UCSD-AML1 (cell line): ENCODE results near the gene LIMS2.

ENCODE experiments used
- DNase-seq: peaks from one replicate; lab custom pipeline; 2025; ENCODE audit not compliant: unreplicated experiment; lab: John Stamatoyannopoulos, UW

Gene LIMS2

DNA sequence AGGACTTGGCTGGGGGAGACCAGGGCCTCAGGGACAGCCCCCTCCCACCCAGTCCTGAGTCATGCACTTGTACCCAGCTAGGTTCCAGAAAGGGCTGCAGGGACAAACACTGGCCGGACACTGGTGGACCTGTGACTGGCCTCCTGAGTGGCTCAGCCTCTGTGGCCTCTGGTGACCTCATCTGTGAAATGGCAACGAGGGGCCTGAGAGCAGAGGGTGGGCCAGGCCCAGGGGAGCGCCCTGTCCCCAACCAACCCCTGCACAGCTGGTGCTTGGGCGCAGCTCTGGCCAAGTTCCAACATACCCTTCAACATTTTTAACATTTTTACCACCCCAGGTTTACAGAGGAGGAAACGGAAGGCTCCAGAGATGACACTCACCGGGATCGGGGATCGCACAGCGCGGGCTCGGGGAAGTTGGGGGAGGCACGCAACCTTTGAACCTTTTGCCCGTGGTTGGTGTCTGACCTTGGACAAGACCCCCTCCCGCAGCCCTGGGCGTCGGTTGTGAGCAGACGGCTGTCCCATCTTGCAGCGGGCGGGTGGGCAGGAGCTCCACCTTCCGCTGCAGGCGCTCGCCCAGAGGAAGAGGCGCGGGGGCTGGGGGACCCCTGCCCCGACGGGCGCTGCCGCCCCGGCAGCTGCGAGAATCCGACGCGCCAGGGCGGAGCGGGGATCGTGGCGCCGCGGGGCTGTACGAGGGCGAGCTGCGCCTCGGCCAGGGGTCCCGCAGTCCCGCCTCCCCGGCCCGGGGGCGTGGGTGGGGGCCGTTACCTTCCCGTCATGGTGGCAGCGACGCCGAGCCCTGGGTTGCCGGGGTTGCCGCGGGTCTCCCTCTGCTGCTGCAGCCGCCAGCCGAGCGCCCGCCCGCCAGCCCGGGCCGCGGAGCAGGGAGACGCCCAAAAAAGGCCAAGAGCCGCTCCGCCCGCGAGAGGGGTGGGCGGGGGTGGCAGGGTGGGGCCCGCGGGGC is 805 bp downstream of the LIMS2 start:
- no peak for DNase-seq

DNA sequence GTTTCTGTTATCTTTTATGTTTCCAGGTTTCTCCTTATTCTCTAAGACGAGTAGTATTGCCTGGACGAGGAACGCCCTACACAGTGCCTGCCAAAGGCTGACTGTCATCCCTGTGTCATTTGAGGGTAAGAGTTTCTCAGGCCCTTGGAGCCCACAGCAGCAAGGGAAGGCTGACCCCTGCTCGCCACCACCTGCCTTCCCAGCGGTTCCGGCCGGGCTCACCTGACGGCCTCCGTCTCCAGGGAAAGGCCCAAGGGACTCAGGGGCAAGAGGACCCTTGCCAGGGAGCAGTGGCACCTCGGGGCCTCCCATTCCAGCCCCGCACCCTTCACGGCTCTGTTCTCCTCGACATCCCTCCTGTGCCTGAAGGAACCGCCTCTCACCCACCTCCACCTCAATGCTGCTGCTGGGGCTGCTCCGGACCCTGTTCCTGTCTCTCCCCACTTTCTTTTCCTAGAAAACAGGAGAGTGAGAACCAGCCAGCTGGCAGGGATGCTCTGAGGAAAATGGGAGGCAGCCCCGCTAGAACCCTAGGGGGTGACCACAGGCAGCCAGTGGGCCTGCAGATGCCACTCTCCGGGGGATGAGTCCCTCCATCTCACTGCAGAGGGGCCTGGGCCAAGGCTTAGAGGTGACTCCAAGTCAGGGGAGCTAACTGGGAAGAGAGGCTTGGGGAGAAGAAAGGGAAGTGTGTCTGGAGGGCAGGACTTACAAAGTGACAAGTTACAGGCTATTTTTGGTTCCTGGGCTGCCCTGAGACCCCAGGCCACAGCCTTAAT is 1.9 kb downstream of the LIMS2 start:
- no peak for DNase-seq

DNA sequence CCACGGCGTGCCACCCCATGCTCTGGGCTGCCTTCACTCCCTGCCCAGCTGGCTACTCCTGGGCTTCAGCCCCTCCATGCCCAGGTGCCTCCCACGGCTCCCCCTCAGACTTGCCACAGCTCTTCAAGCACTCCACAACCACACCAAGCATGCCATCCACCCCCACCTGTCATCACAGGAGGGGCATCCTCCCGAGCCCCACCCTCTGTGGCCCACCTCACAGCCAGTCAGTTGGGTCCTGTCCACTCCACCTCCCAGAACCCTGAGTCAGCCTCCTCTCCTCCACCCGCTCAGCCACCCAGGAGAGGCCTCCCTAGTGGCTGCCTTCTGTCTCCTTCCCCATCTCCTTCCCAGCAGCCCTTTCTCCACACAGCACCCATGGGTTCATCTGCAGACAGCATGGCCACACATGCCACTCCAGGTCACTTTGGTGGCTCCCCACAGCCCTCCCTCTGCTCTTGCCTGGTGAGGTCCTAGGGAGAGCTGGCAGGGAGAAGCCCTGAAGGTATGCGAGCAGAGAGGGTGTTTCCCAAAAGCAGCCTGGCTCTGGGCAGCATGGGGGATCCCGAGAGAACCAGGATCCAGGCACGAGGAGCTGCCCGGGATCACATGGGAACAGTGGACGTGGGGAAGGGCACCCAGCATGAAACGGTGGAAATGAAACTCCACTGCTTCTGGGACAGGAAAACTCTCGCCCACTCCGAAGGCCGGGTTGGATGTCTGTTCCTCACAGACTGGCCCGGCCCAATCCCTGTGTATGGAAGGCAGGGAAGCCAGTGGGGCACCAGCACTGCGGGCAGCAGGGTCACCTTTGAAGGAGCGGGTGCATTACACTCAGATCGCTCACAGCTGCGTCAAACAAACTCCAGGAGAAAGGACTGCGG is 2.7 kb downstream of the LIMS2 start:
- DNase-seq: no peak

DNA sequence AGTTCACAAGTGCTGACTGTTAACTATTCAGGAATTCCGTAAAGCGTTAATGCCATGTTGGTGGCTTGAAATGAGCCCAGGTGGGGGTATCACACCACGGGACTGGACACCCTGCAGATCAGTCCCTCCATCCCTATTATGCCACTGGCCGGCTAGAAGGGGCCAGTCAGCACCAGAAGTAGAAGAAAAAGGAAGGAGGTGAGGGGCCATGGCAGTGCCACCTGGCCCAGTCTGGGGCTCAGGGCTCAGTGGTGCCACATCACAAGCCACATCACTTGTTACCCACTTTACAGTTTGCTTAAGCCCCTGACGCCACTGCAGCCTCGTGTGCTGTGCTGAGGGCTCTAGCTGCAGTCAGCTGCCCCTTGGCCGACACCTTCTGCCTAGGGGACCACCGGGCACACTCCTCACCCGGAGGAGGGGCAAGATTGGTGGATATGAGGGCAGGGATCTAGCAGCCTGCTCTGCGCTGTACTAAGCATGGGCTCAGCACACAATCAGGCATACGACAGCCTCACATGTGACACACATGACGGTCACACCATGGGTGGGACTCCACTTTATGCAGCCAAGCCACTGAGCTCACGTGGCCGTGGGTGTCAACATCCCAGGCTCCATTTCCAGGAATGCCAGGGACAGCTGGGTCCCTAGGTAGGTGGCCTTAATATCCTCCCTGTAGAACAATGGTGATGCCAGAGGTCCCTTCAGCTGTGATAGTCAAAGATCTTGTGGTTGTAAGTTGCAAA is 3.6 kb downstream of the LIMS2 start:
- no peak for DNase-seq

DNA sequence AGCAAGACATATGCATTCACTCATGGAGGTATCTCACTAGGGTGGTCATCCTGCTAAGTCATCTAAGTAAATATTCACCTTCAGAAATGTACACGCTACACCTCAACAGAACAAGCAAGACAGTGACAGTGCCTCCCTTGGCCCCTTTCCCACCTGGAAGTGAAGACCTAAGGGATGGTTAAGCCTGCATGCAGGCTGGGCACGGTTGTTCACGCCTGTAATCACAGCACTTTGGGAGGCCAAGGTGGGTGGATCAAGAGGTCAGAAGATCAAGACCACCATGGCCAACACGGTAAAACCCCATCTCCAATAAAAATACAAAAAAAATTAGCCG is 4.4 kb downstream of the LIMS2 start:
- DNase-seq: no peak

DNA sequence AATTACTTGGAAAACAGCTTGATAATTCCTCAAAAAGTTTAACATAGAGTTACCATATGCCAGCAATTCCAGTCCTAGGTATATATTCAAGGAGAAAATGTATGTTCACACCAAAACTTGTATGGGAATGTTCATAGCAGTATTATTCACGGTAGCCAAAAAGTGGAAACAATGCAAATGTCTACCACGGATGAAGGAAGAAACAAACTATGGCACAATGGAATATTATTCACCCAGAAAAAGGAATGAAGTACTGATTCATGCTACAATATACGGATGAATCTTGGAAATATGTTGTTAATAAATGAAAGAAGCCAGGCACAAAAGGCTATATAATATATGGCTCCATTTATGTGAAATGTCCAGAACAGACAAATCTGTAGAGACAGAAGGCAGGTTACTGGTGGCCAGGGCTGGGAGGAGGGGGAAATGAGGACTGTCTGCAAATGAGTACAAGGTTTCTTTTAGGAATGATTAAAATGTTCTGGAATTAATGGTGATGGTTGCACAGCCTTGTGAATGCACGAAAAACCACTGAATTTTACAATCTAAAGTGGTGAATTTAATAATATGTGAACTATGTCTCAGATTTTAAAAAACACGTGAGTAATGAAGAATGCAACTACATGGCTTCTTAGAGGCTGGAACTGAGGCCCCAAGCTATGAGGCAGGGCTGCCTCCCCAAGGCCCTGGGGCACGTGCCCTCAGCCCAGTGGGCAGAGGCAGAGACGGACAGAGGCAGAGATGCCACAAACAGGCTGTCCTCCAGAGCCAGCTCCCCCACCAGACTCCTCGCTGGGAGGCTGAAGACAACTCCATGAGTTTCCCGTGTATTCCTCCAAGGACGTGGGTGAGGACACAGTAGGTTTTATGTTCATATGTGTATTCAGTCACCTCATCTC is 5.0 kb downstream of the LIMS2 start:
- DNase-seq: no peak

DNA sequence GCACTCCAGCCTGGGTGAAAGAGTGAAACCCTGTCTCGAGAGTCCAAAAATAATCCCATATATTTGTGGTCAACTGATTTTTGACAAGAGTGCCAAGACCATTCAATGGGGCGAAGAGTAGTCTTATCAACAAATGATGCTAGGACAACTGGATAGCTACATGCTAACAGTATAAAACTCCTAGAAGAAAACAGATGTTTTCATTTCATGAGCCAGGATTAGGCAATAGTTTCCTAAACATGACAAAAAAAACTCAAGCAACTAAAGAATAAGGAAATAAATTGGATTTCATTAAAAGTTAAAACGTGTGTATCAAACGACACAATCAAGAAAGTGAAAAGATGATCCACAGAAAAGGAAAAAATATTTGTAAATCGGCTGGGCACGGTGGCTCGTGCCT is 6.3 kb downstream of the LIMS2 start:
- DNase-seq: no peak

DNA sequence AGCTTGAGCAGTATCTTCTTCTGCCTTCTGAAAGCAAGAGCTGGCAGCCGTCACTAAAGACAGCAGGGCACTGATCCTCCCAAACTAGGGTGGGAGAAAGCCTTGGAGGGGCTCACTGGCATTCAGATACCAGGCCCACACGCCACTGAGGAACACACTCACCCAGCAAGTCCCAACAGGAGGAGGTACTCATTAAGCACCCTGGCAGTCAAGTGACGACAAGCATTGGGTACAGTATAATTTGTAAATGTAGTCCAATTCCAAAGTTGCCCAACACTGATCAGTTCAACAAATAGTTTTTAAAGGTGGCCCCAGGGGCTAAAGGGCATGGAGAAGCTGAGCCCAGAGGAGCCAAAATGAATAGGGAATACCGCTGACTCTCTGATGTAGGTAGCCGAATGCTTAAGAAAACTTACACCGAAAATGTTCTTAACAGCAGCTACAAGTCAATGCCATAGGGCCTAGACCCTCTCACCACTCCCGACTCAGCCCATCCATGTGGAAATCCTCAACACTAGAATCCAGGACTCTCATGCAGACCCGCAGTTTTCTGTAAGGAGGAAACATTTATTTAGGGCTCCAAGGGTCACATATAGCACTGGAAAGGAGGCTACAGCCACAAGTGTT is 9.9 kb downstream of the LIMS2 start:
- DNase-seq: no peak

DNA sequence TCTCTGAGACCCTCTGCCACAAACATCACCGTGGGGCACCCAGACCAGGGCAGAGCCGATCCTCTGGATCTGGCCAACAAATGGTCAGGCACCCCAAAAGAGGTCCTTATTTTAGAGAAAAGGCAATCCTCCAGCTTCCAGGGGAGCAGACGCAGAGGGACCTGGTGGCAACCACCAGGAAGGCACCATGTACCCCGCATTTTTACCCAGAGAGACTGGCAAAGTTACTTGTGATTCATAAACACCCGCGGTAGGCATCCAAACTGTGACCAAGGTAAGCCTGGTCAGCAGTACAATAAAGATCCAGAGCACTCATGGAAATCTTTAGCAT is 10.5 kb downstream of the LIMS2 start:
- DNase-seq: no peak

DNA sequence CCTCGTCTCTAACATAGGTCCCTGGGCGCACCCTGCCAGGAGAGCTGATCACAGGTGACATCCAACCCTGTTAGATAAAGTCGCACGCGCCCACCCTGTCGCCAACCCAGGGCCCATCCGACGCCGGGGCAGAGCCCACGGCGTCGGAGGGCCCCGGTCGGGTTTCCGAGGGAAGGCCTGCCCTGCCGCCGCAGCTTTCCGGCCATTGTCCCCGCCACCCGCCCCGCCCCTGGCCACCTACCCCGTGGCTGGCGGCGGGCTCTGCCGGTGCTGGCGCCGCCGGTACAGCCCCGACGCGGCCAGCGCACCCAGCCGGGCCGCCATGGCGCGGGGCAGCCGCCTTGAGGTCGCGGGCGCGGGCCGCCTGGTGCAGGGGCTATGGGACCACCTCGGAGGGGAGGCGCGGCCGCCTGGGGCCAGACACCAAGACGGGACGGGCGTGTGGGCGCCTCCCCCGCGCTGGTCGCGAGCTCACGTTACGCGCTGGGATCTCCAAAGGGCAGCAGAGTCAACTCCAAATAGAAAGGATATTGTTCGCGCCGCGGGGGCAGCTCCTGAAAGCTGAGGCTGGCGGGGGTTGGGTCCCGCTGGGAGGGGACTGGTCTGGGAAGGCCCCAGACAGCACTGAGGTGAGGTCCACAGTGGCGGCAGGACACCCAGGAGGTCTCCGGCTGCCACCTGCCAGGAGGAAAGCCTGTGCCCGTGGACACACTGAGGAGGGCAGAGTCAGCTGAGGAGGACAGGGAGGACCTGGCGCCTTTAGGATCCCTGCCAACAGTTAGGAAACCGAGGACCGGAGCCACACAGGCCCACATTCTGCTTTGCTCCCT is 11.1 kb downstream of the LIMS2 start:
- no peak for DNase-seq

DNA sequence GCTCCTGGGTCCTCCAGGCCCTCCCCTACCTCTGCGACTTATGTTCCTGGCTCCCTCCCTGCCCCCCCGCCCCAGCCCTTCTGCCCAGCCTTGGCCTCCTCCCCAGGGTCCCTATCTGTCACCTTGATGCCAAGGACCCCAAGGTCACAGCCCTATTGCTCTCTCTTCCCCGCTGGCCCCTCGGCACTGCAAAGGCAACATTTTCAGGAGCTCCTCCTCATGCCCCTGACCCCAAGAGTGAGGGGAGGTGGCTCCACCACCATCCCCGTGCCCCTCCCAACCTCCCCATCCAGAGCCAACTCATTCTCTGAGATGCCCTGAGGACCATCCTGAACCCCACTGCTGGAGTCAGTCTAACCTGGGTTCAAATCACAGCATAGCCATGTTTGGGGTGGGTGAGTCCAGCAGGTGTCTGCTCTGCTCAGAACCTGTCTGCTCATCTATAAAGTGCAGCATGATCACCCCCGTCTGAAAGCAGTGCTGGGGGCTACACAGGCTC is 11.7 kb downstream of the LIMS2 start:
- DNase-seq: no peak

DNA sequence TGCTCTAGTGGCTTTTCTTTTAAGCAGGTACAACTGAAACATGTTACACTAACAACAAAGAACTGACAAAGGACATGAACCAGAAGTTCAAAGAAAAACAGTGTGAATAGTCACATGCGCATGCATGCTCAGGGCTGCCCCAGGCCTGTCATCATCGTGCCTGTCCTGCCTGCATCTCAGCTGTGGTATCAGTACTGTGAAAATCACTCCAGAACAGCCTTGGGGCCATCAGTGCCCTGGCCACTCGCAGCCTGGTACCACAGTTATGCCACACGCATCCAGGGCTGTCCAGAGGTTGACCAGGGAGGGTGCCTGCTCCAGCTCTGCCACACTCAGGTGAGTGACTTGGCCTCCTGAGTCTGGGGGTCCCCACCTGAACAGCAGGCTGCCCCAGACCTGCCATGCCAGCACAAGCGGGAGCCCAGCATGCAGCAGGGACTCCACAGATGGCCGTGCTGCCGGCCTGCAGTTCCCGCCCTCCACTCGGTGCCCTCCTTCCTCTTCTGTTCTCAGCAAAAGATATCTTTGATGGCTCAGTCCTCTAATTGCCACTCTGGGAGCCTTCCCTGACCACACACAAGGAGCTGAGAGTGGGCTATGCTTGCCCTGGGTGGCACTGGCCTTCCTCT is 12.3 kb downstream of the LIMS2 start:
- no peak for DNase-seq

DNA sequence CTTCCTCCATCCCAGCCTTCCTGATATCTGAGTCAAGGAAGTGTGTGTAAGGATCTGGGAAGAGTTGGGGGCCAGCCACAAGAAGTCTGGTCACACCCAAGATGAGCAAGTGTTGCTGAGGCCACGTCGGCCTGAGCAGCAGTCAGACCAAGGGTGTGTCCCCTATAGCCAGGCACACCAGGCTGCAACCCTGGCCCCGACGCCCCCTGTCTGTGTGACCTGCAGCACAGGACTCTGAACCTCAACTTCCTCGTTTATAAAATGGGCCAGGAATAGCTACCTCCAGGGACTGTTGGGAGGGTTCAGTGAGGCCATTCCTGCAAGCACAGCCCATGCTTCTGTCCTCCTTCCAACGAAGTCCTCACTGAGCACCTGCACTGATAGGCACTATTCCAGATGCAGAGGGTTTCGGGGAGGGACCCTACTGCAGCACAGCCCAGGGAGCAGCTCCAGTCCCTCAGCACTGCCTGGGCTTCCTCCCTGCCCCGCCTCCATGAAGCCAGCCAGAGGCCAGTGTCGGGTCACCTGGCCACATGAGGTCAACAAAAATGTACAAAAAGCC is 13.3 kb downstream of the LIMS2 start:
- DNase-seq: no peak

DNA sequence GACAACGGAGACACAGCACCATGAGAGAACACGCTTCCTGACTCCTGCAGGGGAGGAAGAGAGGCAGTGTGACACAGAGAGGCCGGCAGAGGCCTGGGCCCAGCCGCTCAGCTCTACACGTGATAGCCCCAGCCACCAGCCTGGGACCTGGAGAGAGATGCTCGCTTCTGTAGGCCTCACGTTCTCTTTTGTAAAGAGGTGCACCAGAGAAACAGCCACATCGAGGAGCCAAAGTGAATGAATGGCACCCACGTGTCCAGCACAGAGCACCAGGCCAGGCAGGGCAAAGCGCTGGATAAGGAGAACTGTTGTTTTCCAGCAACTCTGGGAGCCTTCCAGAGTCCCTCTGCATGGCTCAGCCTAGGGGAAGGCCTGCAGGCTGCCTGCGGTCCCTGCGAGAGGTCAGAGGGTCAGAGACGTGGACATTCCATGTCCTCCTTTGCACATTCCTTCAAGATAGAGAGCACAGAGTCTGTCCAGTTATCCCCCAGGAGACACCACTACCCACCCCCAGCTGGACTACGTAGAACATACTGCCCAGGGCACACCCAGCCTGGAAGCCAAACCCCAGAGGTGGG is 14.2 kb downstream of the LIMS2 start:
- no peak for DNase-seq

DNA sequence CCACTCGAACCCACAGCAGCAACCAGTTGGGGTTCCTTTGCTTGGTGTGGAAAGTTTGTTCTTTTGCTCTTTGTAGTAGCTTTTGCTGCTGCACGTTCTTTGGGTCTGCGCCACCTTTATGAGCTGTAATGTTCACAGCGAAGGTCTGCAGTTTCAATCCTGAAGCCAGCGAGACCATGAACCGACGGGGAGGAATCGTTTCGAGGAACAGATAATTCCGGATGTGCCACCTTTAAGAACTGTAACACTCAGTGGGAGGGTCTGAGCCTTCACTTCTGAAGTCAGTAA is 15.1 kb downstream of the LIMS2 start:
- no peak for DNase-seq

DNA sequence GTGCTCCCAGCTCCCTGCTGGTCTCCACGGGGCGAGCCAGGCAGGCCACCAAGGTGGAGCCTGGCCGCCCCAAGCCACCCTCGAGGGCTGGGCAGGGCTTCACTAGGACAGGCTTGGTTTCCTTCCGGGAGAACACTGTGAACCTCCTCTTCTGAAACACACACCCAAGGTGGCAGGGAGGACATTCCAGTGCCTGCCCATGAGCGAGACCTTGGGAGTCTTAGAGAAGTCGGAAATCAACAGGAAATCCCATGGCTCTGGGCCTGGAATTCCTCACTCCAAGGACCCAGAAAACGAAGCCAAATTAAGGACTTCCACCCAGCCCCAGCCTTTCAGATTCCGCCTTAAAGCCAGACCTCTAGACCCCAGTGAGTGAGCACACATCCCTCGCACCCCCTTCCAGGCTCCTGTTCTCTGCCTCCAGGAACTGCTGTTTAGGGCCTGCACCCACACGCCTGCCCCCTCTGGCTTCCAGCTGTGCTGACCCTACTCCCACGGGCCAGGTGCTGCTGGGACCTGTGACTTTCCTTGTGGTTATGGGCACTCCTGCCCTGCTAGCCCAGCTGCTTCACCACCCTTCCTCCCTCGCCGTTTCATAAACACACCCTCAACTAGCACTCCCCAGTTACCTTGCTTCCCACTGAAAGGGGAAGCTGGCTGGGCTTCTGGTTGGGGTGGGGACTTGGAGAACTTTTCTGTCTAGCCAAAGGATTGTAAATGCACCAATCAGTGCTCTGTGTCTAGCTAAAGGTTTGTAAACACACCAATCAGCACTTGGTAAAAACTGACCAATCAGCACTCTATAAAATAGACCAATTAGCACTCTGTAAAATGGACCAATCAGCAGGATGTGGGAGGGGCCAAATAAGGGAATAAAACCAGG is 15.7 kb downstream of the LIMS2 start:
- DNase-seq: peak; percentile 44
